Neural progenitor cell (in vitro differentiated cells): Measurements from ENCODE around the gene AHSG.

ENCODE experiments used
- CTCF ChIP-seq: fragments of 200-600 bp; sonication (generic); IDR thresholded peaks from 2 replicates; pipeline ENCODE4 v1.5.1; 2017; ENCODE audit warnings: antibody characterized with exemption, mild to moderate bottlenecking
- EZH2 ChIP-seq: fragments of 200-600 bp; sonication (generic); IDR thresholded peaks from 2 replicates; pipeline ENCODE4 v1.6.1; 2017; ENCODE audit warnings: antibody characterized with exemption, mild to moderate bottlenecking, moderate library complexity
- EZH2phosphoT487 ChIP-seq: fragments of 200-600 bp; sonication (generic); IDR thresholded peaks from 2 replicates; pipeline ENCODE4 v1.6.1; 2017; ENCODE audit warnings: antibody characterized with exemption

GRCh38 chr3:186599785-186600166 is 13.1 kb upstream of the AHSG start:
- TF ChIP-seq CTCF, result no peak
- TF ChIP-seq EZH2, result no peak
- no peak for TF ChIP-seq EZH2phosphoT487
